Measurements from ENCODE around the gene RSPH6A. TPM values are rescaled to one million over a fixed set of nuclear protein-coding genes. Genes with fewer than 3 reads are reported as not detected.

RSPH6A gene
- total and polyA plus RNA-seq, 2 of the 13 experiments (the other 11 are each of a cell fraction or from before 2014, with no cell fraction given) = 0.07 TPM; not detected in 1

DNA sequence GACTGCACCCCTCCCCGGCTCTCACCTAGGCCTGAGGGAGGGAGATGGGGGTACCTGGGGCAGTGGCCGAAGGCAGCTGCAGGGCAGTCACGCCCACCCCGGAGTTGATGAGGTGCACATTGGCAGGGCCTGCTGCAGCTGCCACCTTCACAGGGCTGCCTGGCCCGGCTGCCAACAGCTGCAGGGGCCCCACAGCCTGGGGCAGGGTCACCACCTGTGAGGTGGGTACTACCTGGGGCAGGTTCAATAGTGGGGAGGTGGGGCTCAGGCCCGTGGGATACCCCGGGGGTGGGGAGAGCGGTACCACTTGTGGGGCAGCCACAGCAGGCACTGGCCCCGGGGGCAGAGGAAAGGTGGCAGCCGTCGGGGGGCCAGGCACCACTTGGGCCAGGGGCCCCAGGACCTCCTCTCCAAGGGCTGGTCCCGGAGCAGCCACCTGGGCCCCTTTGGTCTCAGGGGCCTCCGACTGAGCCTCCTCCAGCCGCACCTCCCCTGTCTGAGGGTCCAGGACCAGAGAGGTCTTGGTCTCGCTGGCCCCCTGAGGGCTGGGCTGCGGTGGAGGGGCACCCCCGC is 48.7 kb downstream of the RSPH6A start (continued):
- no peak for TF ChIP-seq NR2F1 (CRISPR knock-in tag; IDR thresholded peaks at IDR 0.05)
- TF ChIP-seq, protein P1, sequence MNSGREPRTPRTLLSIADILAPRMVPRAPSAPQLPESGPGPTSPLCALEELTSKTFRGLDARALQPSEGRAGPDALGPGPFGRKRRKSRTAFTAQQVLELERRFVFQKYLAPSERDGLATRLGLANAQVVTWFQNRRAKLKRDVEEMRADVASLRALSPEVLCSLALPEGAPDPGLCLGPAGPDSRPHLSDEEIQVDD (CRISPR knock-in tag; IDR thresholded peaks at IDR 0.05; ENCODE audit: borderline replicate concordance) = no peak
- TF ChIP-seq, protein P2, sequence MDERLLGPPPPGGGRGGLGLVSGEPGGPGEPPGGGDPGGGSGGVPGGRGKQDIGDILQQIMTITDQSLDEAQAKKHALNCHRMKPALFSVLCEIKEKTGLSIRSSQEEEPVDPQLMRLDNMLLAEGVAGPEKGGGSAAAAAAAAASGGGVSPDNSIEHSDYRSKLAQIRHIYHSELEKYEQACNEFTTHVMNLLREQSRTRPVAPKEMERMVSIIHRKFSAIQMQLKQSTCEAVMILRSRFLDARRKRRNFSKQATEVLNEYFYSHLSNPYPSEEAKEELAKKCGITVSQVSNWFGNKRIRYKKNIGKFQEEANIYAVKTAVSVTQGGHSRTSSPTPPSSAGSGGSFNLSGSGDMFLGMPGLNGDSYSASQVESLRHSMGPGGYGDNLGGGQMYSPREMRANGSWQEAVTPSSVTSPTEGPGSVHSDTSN (CRISPR knock-in tag; IDR thresholded peaks at IDR 0.05) = no peak
- TF ChIP-seq AGO2 (optimal IDR thresholded peaks at IDR 0.05; ENCODE audit: low read depth, low read length) = peak; percentile 4
- no peak for TF ChIP-seq SP140L (CRISPR knock-in tag; IDR thresholded peaks at IDR 0.05; ENCODE audit: borderline replicate concordance)
- no peak for TF ChIP-seq TCF12 (IDR thresholded peaks at IDR 0.05)
- TF ChIP-seq TCF12 (CRISPR knock-in tag; IDR thresholded peaks at IDR 0.05) = 0 out of 2 replicates have a peak, but pooled peaks have one; percentile 35
- TF ChIP-seq ZNF616 (CRISPR knock-in tag; IDR thresholded peaks at IDR 0.05; ENCODE audit: low read depth) = no peak
- TF ChIP-seq ZNF792 (CRISPR knock-in tag; IDR thresholded peaks at IDR 0.05) = no peak
- no peak for TF ChIP-seq KAT8 (CRISPR knock-in tag; IDR thresholded peaks at IDR 0.05)
- TF ChIP-seq, protein P3, sequence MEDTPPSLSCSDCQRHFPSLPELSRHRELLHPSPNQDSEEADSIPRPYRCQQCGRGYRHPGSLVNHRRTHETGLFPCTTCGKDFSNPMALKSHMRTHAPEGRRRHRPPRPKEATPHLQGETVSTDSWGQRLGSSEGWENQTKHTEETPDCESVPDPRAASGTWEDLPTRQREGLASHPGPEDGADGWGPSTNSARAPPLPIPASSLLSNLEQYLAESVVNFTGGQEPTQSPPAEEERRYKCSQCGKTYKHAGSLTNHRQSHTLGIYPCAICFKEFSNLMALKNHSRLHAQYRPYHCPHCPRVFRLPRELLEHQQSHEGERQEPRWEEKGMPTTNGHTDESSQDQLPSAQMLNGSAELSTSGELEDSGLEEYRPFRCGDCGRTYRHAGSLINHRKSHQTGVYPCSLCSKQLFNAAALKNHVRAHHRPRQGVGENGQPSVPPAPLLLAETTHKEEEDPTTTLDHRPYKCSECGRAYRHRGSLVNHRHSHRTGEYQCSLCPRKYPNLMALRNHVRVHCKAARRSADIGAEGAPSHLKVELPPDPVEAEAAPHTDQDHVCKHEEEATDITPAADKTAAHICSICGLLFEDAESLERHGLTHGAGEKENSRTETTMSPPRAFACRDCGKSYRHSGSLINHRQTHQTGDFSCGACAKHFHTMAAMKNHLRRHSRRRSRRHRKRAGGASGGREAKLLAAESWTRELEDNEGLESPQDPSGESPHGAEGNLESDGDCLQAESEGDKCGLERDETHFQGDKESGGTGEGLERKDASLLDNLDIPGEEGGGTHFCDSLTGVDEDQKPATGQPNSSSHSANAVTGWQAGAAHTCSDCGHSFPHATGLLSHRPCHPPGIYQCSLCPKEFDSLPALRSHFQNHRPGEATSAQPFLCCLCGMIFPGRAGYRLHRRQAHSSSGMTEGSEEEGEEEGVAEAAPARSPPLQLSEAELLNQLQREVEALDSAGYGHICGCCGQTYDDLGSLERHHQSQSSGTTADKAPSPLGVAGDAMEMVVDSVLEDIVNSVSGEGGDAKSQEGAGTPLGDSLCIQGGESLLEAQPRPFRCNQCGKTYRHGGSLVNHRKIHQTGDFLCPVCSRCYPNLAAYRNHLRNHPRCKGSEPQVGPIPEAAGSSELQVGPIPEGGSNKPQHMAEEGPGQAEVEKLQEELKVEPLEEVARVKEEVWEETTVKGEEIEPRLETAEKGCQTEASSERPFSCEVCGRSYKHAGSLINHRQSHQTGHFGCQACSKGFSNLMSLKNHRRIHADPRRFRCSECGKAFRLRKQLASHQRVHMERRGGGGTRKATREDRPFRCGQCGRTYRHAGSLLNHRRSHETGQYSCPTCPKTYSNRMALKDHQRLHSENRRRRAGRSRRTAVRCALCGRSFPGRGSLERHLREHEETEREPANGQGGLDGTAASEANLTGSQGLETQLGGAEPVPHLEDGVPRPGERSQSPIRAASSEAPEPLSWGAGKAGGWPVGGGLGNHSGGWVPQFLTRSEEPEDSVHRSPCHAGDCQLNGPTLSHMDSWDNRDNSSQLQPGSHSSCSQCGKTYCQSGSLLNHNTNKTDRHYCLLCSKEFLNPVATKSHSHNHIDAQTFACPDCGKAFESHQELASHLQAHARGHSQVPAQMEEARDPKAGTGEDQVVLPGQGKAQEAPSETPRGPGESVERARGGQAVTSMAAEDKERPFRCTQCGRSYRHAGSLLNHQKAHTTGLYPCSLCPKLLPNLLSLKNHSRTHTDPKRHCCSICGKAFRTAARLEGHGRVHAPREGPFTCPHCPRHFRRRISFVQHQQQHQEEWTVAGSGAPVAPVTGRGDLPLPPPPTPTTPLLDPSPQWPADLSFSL (CRISPR knock-in tag; IDR thresholded peaks at IDR 0.05) = no peak
- TF ChIP-seq CHD4 (IDR thresholded peaks at IDR 0.05; ENCODE audit: borderline replicate concordance, low read length) = no peak
- 0 out of 2 replicates have a peak, but pooled peaks have one; percentile 47 for TF ChIP-seq ZNF333 (CRISPR knock-in tag; IDR thresholded peaks at IDR 0.05; ENCODE audit: borderline replicate concordance)
- TF ChIP-seq, protein P4, sequence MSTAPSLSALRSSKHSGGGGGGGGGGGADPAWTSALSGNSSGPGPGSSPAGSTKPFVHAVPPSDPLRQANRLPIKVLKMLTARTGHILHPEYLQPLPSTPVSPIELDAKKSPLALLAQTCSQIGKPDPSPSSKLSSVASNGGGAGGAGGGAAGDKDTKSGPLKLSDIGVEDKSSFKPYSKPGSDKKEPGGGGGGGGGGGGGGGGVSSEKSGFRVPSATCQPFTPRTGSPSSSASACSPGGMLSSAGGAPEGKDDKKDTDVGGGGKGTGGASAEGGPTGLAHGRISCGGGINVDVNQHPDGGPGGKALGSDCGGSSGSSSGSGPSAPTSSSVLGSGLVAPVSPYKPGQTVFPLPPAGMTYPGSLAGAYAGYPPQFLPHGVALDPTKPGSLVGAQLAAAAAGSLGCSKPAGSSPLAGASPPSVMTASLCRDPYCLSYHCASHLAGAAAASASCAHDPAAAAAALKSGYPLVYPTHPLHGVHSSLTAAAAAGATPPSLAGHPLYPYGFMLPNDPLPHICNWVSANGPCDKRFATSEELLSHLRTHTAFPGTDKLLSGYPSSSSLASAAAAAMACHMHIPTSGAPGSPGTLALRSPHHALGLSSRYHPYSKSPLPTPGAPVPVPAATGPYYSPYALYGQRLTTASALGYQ (CRISPR knock-in tag; IDR thresholded peaks at IDR 0.05) = no peak
- TF ChIP-seq MEF2D (CRISPR knock-in tag; IDR thresholded peaks at IDR 0.05) = no peak
- TF ChIP-seq PITX1 (CRISPR knock-in tag; IDR thresholded peaks at IDR 0.05) = no peak
- TF ChIP-seq RBFOX2 (IDR thresholded peaks at IDR 0.05; ENCODE audit: low read depth, low read length) = no peak; the same call in 1 of the 2 replicates
- TF ChIP-seq U2AF1 (optimal IDR thresholded peaks at IDR 0.05; ENCODE audit: low read depth, low read length) = no peak
- TF ChIP-seq ZFP36 (IDR thresholded peaks at IDR 0.05; ENCODE audit: borderline replicate concordance, low read depth, low read length, partially characterized antibody) = no peak
- TF ChIP-seq ZNF367 (CRISPR knock-in tag; IDR thresholded peaks at IDR 0.05; ENCODE audit: borderline replicate concordance) = no peak

Measured in HepG2 (cell line).